Activated CD8-positive, alpha-beta T cell treated with anti-CD3 and anti-CD28 coated beads for 36 hours (primary cell): Measurements from ENCODE around the gene SPART. TPM values are rescaled to one million over a fixed set of nuclear protein-coding genes. Genes with fewer than 3 reads are reported as not detected.

Experiments
- ATAC-seq: fragments of 200-7000 bp; cut with Tn5 transposase; one replicate; pipeline ENCODE4 v1.10.0; 2021; ENCODE audit warnings: mild to moderate bottlenecking, moderate library complexity
- CTCF ChIA-PET: fragments of 350-600 bp; sonication (Branson Sonifier 250); formaldehyde crosslinking; loops from one replicate; lab custom pipeline; 2021; ENCODE audit warnings: antibody characterized with exemption; lab: Charles Lee
- POLR2A ChIA-PET: fragments of 350-600 bp; sonication (Branson Sonifier 250); formaldehyde crosslinking; loops from one replicate; lab custom pipeline; 2021; ENCODE audit warnings: antibody characterized with exemption; lab: Charles Lee
- DNase-seq: peaks from one replicate; pipeline ENCODE4 v3.0.0-alpha.2; 2020
- H3K27ac Mint-ChIP-seq: one replicate; pipeline ENCODE4 v1.8.0; 2021; ENCODE audit warnings: mild to moderate bottlenecking, mixed read lengths
- H3K27me3 Mint-ChIP-seq: one replicate; pipeline ENCODE4 v1.8.0; 2021; ENCODE audit warnings: mixed read lengths
- H3K36me3 Mint-ChIP-seq: one replicate; pipeline ENCODE4 v1.8.0; 2021; ENCODE audit warnings: low read depth, mixed read lengths
- H3K4me1 Mint-ChIP-seq: one replicate; pipeline ENCODE4 v1.8.0; 2021; ENCODE audit warnings: low read depth, mixed read lengths
- H3K4me3 Mint-ChIP-seq: one replicate; pipeline ENCODE4 v1.8.0; 2021; ENCODE audit warnings: mild to moderate bottlenecking, moderate library complexity, mixed read lengths
- H3K9me3 Mint-ChIP-seq: one replicate; pipeline ENCODE4 v1.8.0; 2021; ENCODE audit warnings: mixed read lengths
- CTCF ChIP-seq: fragments of 200-600 bp; IDR thresholded peaks from one replicate; pipeline ENCODE4 v1.8.0; 2022; ENCODE audit warnings: antibody characterized with exemption, mild to moderate bottlenecking
- intact Hi-C: fragments of 100-400 bp; cut with micrococcal nuclease; formaldehyde crosslinking; loops from one replicate; pipeline ENCODE4 v1.10.0; 2022
- total RNA-seq, 2 experiments: library from RNA; stranded (reverse); gene quantifications; one replicate each; pipeline ENCODE4 v1.2.3, GENCODE V29; 2021

SPART gene, protein sequence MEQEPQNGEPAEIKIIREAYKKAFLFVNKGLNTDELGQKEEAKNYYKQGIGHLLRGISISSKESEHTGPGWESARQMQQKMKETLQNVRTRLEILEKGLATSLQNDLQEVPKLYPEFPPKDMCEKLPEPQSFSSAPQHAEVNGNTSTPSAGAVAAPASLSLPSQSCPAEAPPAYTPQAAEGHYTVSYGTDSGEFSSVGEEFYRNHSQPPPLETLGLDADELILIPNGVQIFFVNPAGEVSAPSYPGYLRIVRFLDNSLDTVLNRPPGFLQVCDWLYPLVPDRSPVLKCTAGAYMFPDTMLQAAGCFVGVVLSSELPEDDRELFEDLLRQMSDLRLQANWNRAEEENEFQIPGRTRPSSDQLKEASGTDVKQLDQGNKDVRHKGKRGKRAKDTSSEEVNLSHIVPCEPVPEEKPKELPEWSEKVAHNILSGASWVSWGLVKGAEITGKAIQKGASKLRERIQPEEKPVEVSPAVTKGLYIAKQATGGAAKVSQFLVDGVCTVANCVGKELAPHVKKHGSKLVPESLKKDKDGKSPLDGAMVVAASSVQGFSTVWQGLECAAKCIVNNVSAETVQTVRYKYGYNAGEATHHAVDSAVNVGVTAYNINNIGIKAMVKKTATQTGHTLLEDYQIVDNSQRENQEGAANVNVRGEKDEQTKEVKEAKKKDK
- total RNA-seq: 10 to 100 TPM; 16.0 to 16.4 TPM

- intact Hi-C loops: loop anchor here (10.0 kb wide), 1 partner anchor 388 kb away; no protein-coding TSS in a partner anchor
- H3K36me3 Mint-ChIP-seq: no peaks in the 10 kb centered on the region
Observed at GRCh38 chr13:36346222-36347083, at the start of gene SPART. Gene SPART (minus strand): TSS chr13:36346394. CDS start chr13:36335830, 10,564 bp downstream.

GRCh38 chr13:36395280-36395679 lies 49.1 kb upstream of the SPART start:
- TF ChIP-seq CTCF: peak; percentile 13
- intact Hi-C loops: no loop called here
- ATAC-seq: no peak
- H3K4me1 Mint-ChIP-seq: no peaks in the 10 kb centered on the region
- no peak for DNase-seq
- no peaks in the 10 kb centered on the region for H3K9me3 Mint-ChIP-seq
- CTCF ChIA-PET: interaction anchor here (0.9 to 1.5 kb wide), 2 partner anchors 26 to 49 kb away, joined by 3 to 4 read pairs; partner anchors contain the start of gene SPART
- POLR2A ChIA-PET: no interaction called here
- no peak overlapping the region for H3K4me3 Mint-ChIP-seq
- H3K27ac Mint-ChIP-seq: no peak overlapping the region
- H3K27me3 Mint-ChIP-seq: peaks cover 2% of the 10 kb centered on the region
- no peaks in the 10 kb centered on the region for H3K36me3 Mint-ChIP-seq

More at GRCh38 chr13:36346222-36347083, at the start of gene SPART:
- peaks cover 22% of the 10 kb centered on the region for H3K4me1 Mint-ChIP-seq
- ChIA-PET POLR2A (interaction anchor here (1.2 kb wide), 1 partner anchor 22 kb away, joined by 4 read pairs; no protein-coding TSS in a partner anchor), CTCF (interaction anchor here (0.6 to 1.9 kb wide), 16 partner anchors 9 to 390 kb away, joined by 3 to 9 read pairs (median 4); no protein-coding TSS in a partner anchor)
- DNase-seq (peak; percentile 91), ATAC-seq (peak; percentile 96)
- peak within 1 kb of the TSS; percentile 90 for H3K27ac Mint-ChIP-seq
- peaks cover 2% of the 10 kb centered on the region for H3K27me3 Mint-ChIP-seq
- no peaks in the 10 kb centered on the region for H3K9me3 Mint-ChIP-seq
- TF ChIP-seq CTCF: peak; percentile 91
- peak within 1 kb of the TSS; percentile 77 for H3K4me3 Mint-ChIP-seq

DNA sequence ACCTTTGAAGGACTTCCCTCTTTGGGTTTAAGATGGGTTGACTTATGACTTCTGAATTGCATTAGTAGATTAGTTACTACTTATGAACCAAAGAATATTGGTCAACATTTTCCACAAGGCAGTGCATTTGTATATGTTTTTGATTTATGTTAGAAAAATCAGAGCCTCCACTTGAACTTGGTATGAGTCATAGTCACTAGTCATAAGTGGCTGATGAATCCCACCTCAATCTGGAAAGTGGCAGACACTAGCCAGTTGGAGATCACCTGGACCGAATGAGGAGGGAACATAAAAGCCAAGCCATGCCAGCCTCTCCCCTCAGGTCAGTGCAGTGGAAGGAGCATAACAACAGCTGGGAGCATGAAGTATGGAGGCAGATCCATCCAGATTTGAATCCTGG lies 39.3 kb upstream of the SPART start:
- H3K9me3 Mint-ChIP-seq: no peaks in the 10 kb centered on the region
- no peak for TF ChIP-seq CTCF
- ATAC-seq (no peak), DNase-seq (no peak)
- intact Hi-C loops: no loop called here
- H3K36me3 Mint-ChIP-seq: no peaks in the 10 kb centered on the region
- peaks cover 7% of the 10 kb centered on the region for H3K27me3 Mint-ChIP-seq
- no peaks in the 10 kb centered on the region for H3K4me1 Mint-ChIP-seq
- no peak overlapping the region for H3K4me3 Mint-ChIP-seq
- ChIA-PET POLR2A (no interaction called here), CTCF (no interaction called here)
- no peak overlapping the region for H3K27ac Mint-ChIP-seq

DNA sequence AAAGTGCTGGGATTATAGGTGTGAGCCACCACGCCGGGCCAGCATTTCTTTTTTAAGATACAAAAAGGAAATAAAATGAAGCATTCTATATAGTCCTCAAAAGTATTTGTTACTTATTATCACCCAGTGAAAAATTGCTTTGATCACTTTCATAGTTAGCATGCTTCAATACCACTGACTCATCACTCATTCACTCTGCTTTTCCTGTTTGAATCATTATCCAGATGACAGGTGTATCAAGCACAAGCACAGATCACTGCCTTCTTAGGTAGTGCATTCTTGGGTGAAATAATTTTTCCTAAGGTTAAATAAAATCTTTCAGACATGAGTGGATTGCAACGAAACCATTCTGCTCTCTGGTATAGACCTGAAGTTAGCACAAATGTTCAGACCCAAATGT lies 35.8 kb upstream of the SPART start:
- Mint-ChIP-seq H3K36me3 (no peaks in the 10 kb centered on the region), H3K4me1 (no peaks in the 10 kb centered on the region), H3K4me3 (no peak overlapping the region), H3K27me3 (peaks cover 7% of the 10 kb centered on the region), H3K9me3 (no peaks in the 10 kb centered on the region), H3K27ac (no peak overlapping the region)
- TF ChIP-seq CTCF: no peak
- ChIA-PET POLR2A (no interaction called here), CTCF (no interaction called here)
- intact Hi-C loops: no loop called here
- DNase-seq (no peak), ATAC-seq (no peak)
